Retinal pigment epithelial cell (primary cell): ENCODE results near the gene PDE1C.

ENCODE experiments used
- DNase-seq: peaks from one replicate; pipeline ENCODE4 v3.0.0-alpha.2; 2010; ENCODE audit warnings: low read depth
- H3K4me3 ChIP-seq: 2 replicates; pipeline ENCODE4 v1.5.1; 2011; ENCODE audit warnings: mild to moderate bottlenecking, low read length, control low read depth, moderate library complexity
- TF ChIP-seq, protein P1 (sequence below): conservative IDR thresholded peaks from 2 replicates; pipeline ENCODE4 v1.5.1; 2011; ENCODE audit warnings: low read depth, low read length, control low read depth, inconsistent platforms

PDE1C gene

DNA sequence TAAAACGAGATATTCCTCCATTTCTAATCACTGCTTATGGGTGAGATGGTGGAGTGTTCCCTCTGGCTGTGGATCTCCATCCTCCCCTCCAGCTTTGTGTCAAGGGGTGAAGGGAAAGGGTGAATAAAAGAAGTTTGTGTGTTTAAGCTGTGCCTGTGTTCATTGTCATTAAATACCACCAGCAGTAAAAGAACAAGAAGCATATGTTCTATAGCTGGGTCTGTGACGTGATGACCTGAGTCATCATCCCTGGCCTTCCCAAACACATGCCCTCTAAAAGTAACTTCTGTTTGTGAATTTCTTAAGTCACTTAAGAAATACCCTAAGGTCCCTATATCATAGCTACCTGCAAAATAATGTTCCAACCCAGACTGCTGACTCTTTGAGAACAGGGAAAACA lies 278.3 kb downstream of the PDE1C start:
- H3K4me3 ChIP-seq, result no peak overlapping the region
- TF ChIP-seq, protein P1, sequence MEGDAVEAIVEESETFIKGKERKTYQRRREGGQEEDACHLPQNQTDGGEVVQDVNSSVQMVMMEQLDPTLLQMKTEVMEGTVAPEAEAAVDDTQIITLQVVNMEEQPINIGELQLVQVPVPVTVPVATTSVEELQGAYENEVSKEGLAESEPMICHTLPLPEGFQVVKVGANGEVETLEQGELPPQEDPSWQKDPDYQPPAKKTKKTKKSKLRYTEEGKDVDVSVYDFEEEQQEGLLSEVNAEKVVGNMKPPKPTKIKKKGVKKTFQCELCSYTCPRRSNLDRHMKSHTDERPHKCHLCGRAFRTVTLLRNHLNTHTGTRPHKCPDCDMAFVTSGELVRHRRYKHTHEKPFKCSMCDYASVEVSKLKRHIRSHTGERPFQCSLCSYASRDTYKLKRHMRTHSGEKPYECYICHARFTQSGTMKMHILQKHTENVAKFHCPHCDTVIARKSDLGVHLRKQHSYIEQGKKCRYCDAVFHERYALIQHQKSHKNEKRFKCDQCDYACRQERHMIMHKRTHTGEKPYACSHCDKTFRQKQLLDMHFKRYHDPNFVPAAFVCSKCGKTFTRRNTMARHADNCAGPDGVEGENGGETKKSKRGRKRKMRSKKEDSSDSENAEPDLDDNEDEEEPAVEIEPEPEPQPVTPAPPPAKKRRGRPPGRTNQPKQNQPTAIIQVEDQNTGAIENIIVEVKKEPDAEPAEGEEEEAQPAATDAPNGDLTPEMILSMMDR, result no peak

DNA sequence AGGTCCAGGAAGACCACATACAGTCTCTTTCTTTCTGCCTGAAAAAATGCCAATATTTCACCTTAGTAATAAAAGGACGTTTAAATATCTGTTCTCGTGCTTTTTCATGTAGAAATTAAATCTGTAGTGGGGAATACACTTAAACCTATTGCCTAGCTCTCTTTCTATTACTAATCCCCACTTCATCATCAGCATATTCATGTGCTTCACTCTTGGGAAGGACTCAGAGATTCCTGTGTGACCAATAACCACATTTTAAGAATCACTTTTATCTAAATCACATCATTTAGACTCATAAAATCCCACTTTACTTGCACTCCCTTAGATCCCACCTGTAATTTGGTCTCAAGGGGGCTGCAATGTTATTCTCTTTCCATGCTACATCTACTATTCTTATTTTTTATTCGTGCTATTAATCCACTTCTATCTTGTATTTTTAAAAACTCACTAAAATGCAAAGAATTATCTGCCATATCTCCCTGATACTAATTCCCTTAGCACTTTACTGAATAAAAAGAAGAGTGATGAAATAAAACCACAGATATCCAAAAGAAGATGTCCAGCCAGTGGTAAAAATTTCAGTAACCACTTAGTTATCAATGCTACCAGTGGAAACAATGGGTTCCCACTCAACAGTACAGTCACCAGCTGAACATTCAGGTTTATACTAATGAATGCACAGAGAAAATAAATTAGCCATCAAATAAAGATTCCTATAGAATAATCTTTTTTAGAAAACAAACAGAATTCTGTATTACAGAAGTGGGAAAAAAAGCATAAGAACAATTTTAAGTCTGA lies 281.1 kb downstream of the PDE1C start:
- DNase-seq, result no peak
- H3K4me3 ChIP-seq, result no peak overlapping the region
- TF ChIP-seq, protein P1, result no peak

More for the DNA sequence above, 278.3 kb downstream of the PDE1C start:
- DNase-seq, result no peak

DNA sequence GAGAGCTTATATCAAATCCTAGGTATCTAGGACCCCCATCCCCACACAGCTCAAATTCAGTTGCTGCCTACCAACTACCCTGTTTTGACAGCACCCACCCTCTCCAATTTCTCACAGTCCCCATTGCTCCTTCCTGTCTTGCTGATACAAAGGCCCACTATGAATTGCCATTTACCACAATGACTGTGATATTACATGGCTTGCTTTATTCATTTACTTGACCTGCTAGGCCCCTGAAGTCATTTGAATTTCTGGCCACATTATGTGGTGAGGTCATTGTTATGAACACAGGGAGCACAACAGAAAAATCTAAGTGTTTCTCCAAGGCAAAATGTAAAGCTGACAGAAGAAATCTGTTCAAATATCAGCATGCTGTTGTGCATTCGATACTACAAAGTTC lies 281.8 kb downstream of the PDE1C start:
- H3K4me3 ChIP-seq, result no peak overlapping the region
- no peak for DNase-seq
- TF ChIP-seq, protein P1, result no peak

DNA sequence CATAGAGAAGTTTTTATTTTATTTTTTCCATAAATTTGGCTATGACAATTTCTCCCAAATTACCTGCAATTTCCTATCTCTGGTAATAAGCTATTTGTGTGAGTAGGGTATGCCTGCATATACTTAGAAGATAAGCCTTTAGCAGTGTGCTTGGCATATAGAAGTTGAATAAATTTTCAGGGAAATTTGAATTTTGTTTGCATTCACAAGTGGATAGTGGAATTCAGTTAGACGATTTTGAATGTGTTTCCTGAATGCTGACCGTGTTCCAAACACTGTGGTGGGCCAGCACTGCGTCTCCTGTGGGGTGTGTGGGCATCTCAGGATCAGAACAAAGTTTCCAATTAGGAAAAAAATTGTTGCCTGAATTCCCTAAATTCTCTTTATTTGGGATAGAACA lies 283.9 kb downstream of the PDE1C start:
- TF ChIP-seq, protein P1, result no peak
- no peak overlapping the region for H3K4me3 ChIP-seq
- DNase-seq, result no peak

DNA sequence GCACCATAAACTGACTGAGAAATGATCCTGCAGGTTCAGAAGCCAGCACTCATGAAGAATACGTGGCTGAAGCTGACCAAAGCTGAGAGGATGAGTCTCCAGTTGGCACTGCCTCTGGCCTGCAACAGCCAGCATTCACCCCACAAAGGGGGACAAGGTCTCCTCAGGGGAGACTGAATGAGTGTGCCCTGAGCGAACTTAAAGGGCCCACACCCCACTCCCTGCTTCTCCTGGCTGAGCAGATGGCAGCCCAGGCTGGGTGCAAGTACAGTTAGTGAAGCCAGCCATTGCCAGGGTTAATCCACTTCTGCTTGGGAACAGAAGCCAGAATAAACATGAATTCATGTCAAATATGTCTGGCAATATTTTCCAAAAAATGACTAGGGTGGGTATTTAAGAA lies 285.1 kb downstream of the PDE1C start:
- H3K4me3 ChIP-seq, result no peak overlapping the region
- TF ChIP-seq, protein P1, result no peak
- DNase-seq, result no peak

DNA sequence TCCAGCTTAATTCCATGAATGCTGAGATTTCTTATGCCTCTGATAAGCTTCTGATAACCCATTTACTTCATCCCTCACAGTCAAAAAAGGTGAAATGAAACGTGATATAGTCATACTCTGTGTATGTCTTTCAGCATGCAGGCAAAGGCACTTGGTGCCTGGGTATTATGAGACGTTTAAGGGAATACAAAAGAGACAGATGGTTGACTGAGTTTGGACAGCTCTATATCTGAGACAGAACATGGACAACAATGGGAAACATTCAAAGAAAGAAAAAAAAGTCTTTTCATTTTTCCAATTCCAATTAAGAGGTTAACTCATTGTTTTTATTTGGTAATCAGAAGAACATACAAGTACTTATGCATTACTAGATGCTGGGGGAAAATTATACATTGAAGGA lies 287.0 kb downstream of the PDE1C start:
- no peak for DNase-seq
- H3K4me3 ChIP-seq, result no peak overlapping the region
- TF ChIP-seq, protein P1, result no peak

DNA sequence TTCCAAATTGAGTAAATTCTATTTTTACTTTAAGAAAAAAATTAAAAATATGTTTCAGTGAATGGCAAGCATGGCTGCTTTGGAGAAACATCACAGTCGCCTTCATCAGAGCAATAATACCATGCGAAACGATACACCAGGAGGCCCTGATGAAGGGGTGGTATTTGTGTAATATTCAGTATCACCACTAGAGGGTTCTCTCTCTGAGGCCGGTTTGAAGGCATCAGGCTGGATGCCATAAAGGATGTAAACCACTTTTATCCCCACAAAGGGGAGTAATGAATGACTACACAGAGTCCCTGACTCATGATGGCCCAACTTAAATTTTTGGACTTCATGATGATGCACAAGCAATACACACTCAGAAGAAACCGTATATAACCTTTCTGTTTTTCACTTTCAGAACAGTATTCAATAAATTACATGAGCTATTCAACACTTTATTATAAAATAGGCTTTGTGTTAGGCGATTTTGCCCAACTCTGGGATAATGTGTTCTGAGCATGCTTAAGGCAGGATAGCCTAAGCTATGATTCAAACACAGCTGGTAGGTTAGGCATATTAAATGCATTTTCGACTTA lies 287.7 kb downstream of the PDE1C start:
- H3K4me3 ChIP-seq, result no peak overlapping the region
- DNase-seq, result peak; percentile 17
- TF ChIP-seq, protein P1, result peak; percentile 83
